ENCODE data around the gene FRMPD4. TPM values are rescaled to one million over a fixed set of nuclear protein-coding genes. Genes with fewer than 3 reads are reported as not detected.

Gene FRMPD4
- total and polyA plus RNA-seq, 10 donors: not detected

DNA sequence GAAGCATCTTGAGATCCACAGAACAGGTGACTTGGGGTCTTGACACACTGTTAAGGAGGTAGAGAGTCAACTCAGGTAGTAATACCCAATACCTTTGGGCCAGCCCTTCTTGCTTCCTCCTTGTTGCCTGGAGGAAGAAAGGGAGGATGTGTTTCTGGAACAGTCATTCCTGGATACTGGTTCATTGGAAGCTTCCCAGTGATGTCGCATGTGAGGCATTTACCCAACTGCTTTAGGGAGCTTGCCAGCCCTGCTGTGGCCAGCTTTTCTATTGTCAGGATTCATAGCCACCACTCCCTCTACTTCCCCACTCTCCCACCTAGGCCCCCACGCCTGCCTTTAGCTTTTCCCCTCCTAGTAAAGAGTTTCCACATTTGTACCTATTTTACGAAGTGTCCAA is 342.7 kb downstream of the FRMPD4 start:
- intact Hi-C loops (cut with DNase I; ENCODE audit: low total_unique reads): no loop called here
- Histone ChIP-seq H3K4me1 (no peaks in the 10 kb centered on the region), H3K36me3 (no peaks in the 10 kb centered on the region), H3K27me3 (replicated peaks in 1 of 7) (no peaks in the 10 kb centered on the region), H3K27ac (no peak overlapping the region), H3K4me3 (no peak overlapping the region), H3K9me3 (peaks cover 0 to 6% (median 0%) of the 10 kb centered on the region in 8 donors)
- DNase-seq: no peak
- TF ChIP-seq POLR2A (IDR thresholded peaks at IDR 0.05) (no peak), POLR2AphosphoS5 (IDR thresholded peaks at IDR 0.05) (no peak)
- TF ChIP-seq, protein P1, sequence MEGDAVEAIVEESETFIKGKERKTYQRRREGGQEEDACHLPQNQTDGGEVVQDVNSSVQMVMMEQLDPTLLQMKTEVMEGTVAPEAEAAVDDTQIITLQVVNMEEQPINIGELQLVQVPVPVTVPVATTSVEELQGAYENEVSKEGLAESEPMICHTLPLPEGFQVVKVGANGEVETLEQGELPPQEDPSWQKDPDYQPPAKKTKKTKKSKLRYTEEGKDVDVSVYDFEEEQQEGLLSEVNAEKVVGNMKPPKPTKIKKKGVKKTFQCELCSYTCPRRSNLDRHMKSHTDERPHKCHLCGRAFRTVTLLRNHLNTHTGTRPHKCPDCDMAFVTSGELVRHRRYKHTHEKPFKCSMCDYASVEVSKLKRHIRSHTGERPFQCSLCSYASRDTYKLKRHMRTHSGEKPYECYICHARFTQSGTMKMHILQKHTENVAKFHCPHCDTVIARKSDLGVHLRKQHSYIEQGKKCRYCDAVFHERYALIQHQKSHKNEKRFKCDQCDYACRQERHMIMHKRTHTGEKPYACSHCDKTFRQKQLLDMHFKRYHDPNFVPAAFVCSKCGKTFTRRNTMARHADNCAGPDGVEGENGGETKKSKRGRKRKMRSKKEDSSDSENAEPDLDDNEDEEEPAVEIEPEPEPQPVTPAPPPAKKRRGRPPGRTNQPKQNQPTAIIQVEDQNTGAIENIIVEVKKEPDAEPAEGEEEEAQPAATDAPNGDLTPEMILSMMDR (IDR thresholded peaks at IDR 0.05 in 8 of 11, conservative IDR thresholded peaks at IDR 0.05 in 3 of 11): no peak
- 76 to 90% (median 84%) methylated on average over 3 of the region's 3 CpGs for WGBS, 5 donors

DNA sequence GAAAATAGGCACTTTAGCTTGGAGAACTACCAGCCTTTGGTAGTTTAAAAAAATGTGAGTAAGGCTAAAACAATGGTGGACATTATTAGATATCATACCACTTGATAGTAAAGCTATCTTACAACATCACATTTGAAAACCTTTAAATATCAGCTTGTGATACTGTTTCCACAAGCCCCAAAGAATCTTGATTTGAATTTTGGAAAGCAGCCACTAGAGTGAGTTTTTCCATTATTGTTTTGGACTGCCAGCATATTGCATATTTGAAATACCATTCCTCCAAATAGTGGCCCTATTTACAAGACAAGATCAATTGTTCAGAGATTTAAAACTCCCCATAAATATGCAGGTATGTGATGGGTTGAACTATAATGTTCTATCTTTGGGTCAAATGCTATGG is 349.9 kb downstream of the FRMPD4 start:
- H3K4me3 ChIP-seq: no peak overlapping the region
- no peaks in the 10 kb centered on the region for H3K4me1 ChIP-seq
- H3K9me3 ChIP-seq: no peaks in the 10 kb centered on the region
- TF ChIP-seq POLR2A (IDR thresholded peaks at IDR 0.05) (no peak), POLR2AphosphoS5 (IDR thresholded peaks at IDR 0.05) (no peak)
- TF ChIP-seq, protein P1 (IDR thresholded peaks at IDR 0.05 in 8 of 11, conservative IDR thresholded peaks at IDR 0.05 in 3 of 11): no peak
- H3K36me3 ChIP-seq: no peaks in the 10 kb centered on the region
- peaks cover 0 to 2% (median 0%) of the 10 kb centered on the region in 7 donors for H3K27me3 ChIP-seq (replicated peaks in 1 of 7)
- intact Hi-C loops (cut with DNase I; ENCODE audit: low total_unique reads): no loop called here
- no peak for DNase-seq
- no peak overlapping the region for H3K27ac ChIP-seq

DNA sequence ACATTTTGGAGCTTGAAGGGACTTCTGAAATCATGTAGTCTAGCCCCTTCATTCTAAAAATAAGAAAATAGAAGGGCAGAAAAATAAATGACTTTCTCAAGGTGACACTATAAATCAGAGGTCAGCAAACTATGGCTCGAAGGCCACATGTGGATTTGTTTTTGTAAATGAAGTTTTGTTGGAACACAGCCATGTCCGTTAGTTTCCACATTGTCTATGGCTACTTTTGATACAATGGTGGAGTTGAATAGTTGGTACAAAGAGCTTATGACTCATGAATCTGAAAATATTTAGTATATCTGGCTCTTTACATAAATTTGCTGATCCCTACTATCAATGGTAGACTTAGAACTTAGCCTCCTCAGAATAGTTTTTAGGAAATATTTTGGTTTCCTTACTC is 350.5 kb downstream of the FRMPD4 start:
- DNase-seq: no peak
- H3K27ac ChIP-seq: no peak overlapping the region
- H3K9me3 ChIP-seq: no peaks in the 10 kb centered on the region
- no peaks in the 10 kb centered on the region for H3K36me3 ChIP-seq
- H3K4me1 ChIP-seq: no peaks in the 10 kb centered on the region
- 63 to 84% (median 73%) methylated on average over 2 of the region's 2 CpGs for WGBS, 5 donors
- TF ChIP-seq POLR2A (IDR thresholded peaks at IDR 0.05) (no peak), POLR2AphosphoS5 (IDR thresholded peaks at IDR 0.05) (no peak)
- TF ChIP-seq, protein P1 (IDR thresholded peaks at IDR 0.05 in 8 of 11, conservative IDR thresholded peaks at IDR 0.05 in 3 of 11): no peak
- H3K4me3 ChIP-seq: no peak overlapping the region
- H3K27me3 ChIP-seq (replicated peaks in 1 of 7): peaks cover 0 to 2% (median 0%) of the 10 kb centered on the region in 7 donors
- intact Hi-C loops (cut with DNase I; ENCODE audit: low total_unique reads): no loop called here

DNA sequence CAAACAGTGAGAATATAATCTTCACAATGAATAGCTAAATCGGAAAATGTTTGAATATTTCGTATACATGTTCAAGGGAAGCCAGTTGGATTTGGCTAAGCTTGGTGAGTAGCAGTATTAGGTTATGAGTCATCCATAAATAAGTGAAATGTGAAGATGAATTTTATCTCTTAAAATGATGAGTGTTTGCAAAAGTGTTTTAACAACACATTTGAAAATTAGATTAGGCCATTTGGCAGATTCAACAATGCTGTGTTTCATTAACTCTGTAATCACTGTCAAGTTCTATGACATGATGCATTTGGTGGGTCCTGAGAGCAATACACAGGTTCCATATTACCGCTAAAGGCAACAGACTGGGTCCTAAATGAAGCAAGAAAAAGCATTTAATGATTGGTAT is 351.1 kb downstream of the FRMPD4 start:
- Histone ChIP-seq H3K27me3 (replicated peaks in 1 of 7) (peaks cover 0 to 2% (median 0%) of the 10 kb centered on the region in 7 donors), H3K4me3 (no peak overlapping the region), H3K36me3 (no peaks in the 10 kb centered on the region), H3K9me3 (no peaks in the 10 kb centered on the region), H3K27ac (no peak overlapping the region), H3K4me1 (no peaks in the 10 kb centered on the region)
- intact Hi-C loops (cut with DNase I; ENCODE audit: low total_unique reads): no loop called here
- 72 to 95% (median 87%) methylated on average over 3 of the region's 3 CpGs for WGBS, 5 donors
- TF ChIP-seq, protein P1 (IDR thresholded peaks at IDR 0.05 in 8 of 11, conservative IDR thresholded peaks at IDR 0.05 in 3 of 11): no peak
- TF ChIP-seq POLR2AphosphoS5 (IDR thresholded peaks at IDR 0.05) (no peak), POLR2A (IDR thresholded peaks at IDR 0.05) (no peak)
- DNase-seq: no peak
